ENCODE measurements around the gene DLG2. TPM values are rescaled to one million over a fixed set of nuclear protein-coding genes. Genes with fewer than 3 reads are reported as not detected.

Gene DLG2
- total and polyA plus RNA-seq, 2 of the 8 experiments (the other 6 are each of a cell fraction or from before 2014, with no cell fraction given), result 1.7 to 14.3 TPM

GRCh38 chr11:85231588-85231987 is 395.6 kb downstream of the DLG2 start:
- 87% methylated on average over 4 of the region's 4 CpGs; no CpG with 5 or more reads in 1 of the 2 experiments for WGBS, 2 experiments (ENCODE audit: extremely low coverage in 1 of 2, insufficient coverage in 1 of 2, insufficient read length in 1 of 2, insufficient replicate concordance in 2 of 2, low coverage in 1 of 2, low lambda C conversion rate in 2 of 2, missing lambda C conversion rate in 1 of 2)
- H3K23me2 ChIP-seq (ENCODE audit: low read depth, low read length), result no peaks in the 10 kb centered on the region; the same call in 1 of the 2 replicates
- POLR2A ChIA-PET (ENCODE audit: partially characterized antibody), result no interaction called here
- no peak for TF ChIP-seq TEAD4 (IDR thresholded peaks at IDR 0.05; ENCODE audit: low read depth, low read length)
- TF ChIP-seq BRCA1 (IDR thresholded peaks at IDR 0.05; ENCODE audit: low read depth, low read length), result no peak
- no peak for TF ChIP-seq ASH2L (IDR thresholded peaks at IDR 0.05; ENCODE audit: low read length)
- TF ChIP-seq USF2 (IDR thresholded peaks at IDR 0.05; ENCODE audit: low read length), result no peak
- TF ChIP-seq CBX5 (IDR thresholded peaks at IDR 0.05; ENCODE audit: low read depth, low read length), result no peak
- TF ChIP-seq KDM1A (IDR thresholded peaks at IDR 0.05; ENCODE audit: borderline replicate concordance, low read length), result no peak
- TF ChIP-seq CTCF (IDR thresholded peaks at IDR 0.05; ENCODE audit: control extremely low read depth in 1 of 3, insufficient read depth in 1 of 3, low read depth in 1 of 3, low read length in 3 of 3), result no peak
- TF ChIP-seq ATF2 (IDR thresholded peaks at IDR 0.05; ENCODE audit: low read length), result no peak
- TF ChIP-seq SUZ12 (IDR thresholded peaks at IDR 0.05; ENCODE audit: low read length), result no peak

More at GRCh38 chr11:85231588-85231987, 395.6 kb downstream of the DLG2 start:
- Histone ChIP-seq H2BK5ac (ENCODE audit: low read depth, low read length) (no peak overlapping the region), H2AFZ (ENCODE audit: low read length) (no peak overlapping the region), H3K27me3 (replicated peaks in 1 of 4; ENCODE audit: control insufficient read depth in 3 of 4, extremely low read depth in 1 of 4, insufficient read depth in 3 of 4, low read length in 3 of 4) (no peaks in the 10 kb centered on the region), H3K9ac (replicated peaks in 1 of 4; ENCODE audit: extremely low read depth in 1 of 4, low read depth in 3 of 4, low read length in 3 of 4) (no peak overlapping the region), H2BK15ac (ENCODE audit: low read length) (no peak overlapping the region), H2BK120ac (replicated peaks; ENCODE audit: low read depth, low read length) (no peak overlapping the region), H4K91ac (replicated peaks; ENCODE audit: insufficient read length, low read length) (no peak overlapping the region), H3K4me2 (ENCODE audit: insufficient read depth in 1 of 2, low read depth in 2 of 2, low read length in 2 of 2) (no peak overlapping the region), H3K79me1 (ENCODE audit: low read depth, low read length) (no peaks in the 10 kb centered on the region), H3K79me2 (ENCODE audit: control insufficient read depth in 1 of 2, insufficient read depth in 2 of 2, low read length in 2 of 2) (no peaks in the 10 kb centered on the region), H3K4me3 (ENCODE audit: extremely low read depth in 1 of 4, insufficient read depth in 2 of 4, low read depth in 3 of 4, low read length in 4 of 4) (no peak overlapping the region), H3K9me3 (ENCODE audit: insufficient read depth in 2 of 2, low read depth in 1 of 2, low read length in 1 of 2) (peaks cover 0 to 4% of the 10 kb centered on the region in 2 experiments; a peak in 1 of 4 replicates), H2BK12ac (ENCODE audit: low read depth, low read length) (no peak overlapping the region), H2BK20ac (ENCODE audit: low read length) (no peak overlapping the region), H4K20me1 (replicated peaks in 1 of 2; ENCODE audit: control insufficient read depth in 1 of 2, insufficient read depth in 2 of 2, low read length in 2 of 2) (no peaks in the 10 kb centered on the region), H3K36me3 (ENCODE audit: control insufficient read depth in 2 of 4, insufficient read depth in 4 of 4, low read length in 3 of 4) (no peaks in the 10 kb centered on the region), H3K27ac (ENCODE audit: low read depth, low read length) (no peak overlapping the region), H4K8ac (ENCODE audit: extremely low read depth, insufficient read depth, low read length) (no peak overlapping the region), H3K23ac (ENCODE audit: insufficient read length) (no peak overlapping the region), H4K5ac (ENCODE audit: insufficient read length, low read depth, low read length) (no peak overlapping the region), H3K4ac (replicated peaks; ENCODE audit: insufficient read length, low read depth, low read length) (no peak overlapping the region), H3K4me1 (replicated peaks in 1 of 4; ENCODE audit: control insufficient read depth in 3 of 4, insufficient read depth in 4 of 4, low read length in 3 of 4) (no peaks in the 10 kb centered on the region), H3K18ac (ENCODE audit: extremely low read depth, low read length) (no peak overlapping the region), H3K56ac (replicated peaks; ENCODE audit: insufficient read length, low read depth, low read length) (no peak overlapping the region), H2AK5ac (ENCODE audit: low read depth, low read length) (no peak overlapping the region), H3K14ac (ENCODE audit: insufficient read length) (no peak overlapping the region)
- DNase-seq (ENCODE audit: low read depth in 1 of 2, low spot score in 2 of 2) (no peak), FAIRE-seq (no peak)
- CTCF ChIA-PET (ENCODE audit: partially characterized antibody), result no interaction called here
